SKM-1 treated with dmso at 0.1 percent for 144 hours (cell line): ENCODE measurements around the gene UNC93A.
"Not testable (repeated sequence)": the region's sequence is repeated elsewhere in the genome, so short reads cannot be mapped to it uniquely, and the experiment has no call there.

Source experiments
- DNase-seq: peaks from one replicate; lab custom pipeline; 2025; ENCODE audit not compliant: unreplicated experiment; lab: John Stamatoyannopoulos, UW

Gene UNC93A

GRCh38 chr6:167290786-167291622 lies at the start of gene UNC93A:
Gene UNC93A (plus strand): TSS chr6:167291315. CDS start chr6:167291490, 175 bp downstream.
- no peak for DNase-seq

- not testable (repeated sequence) for DNase-seq
Observed at GRCh38 chr6:167241321-167242134, 49.6 kb upstream of the UNC93A start.

- not testable (repeated sequence) for DNase-seq
Observed at GRCh38 chr6:167242135-167242506, 49.0 kb upstream of the UNC93A start.

GRCh38 chr6:167242511-167243051 lies 48.5 kb upstream of the UNC93A start:
- DNase-seq: not testable (repeated sequence)

GRCh38 chr6:167244064-167244960 lies 46.8 kb upstream of the UNC93A start:
- DNase-seq: no peak

GRCh38 chr6:167244991-167245390 lies 46.1 kb upstream of the UNC93A start:
- no peak for DNase-seq

GRCh38 chr6:167245591-167245990 lies 45.5 kb upstream of the UNC93A start:
- no peak for DNase-seq

- DNase-seq: no peak
Observed at GRCh38 chr6:167247814-167248595, 43.1 kb upstream of the UNC93A start.

- DNase-seq: not testable (repeated sequence)
Observed at GRCh38 chr6:167248878-167249455, 42.1 kb upstream of the UNC93A start.

GRCh38 chr6:167252271-167252670 lies 38.8 kb upstream of the UNC93A start:
- no peak for DNase-seq

- DNase-seq: no peak
Observed at GRCh38 chr6:167255918-167256553, 35.1 kb upstream of the UNC93A start.

- DNase-seq: no peak
Observed at GRCh38 chr6:167258646-167259045, 32.5 kb upstream of the UNC93A start.

- not testable (repeated sequence) for DNase-seq
Observed at GRCh38 chr6:167266057-167266829, 24.9 kb upstream of the UNC93A start.

GRCh38 chr6:167266830-167267555 lies 24.1 kb upstream of the UNC93A start:
- DNase-seq: no peak

- not testable (repeated sequence) for DNase-seq
Observed at GRCh38 chr6:167267556-167267898, 23.6 kb upstream of the UNC93A start.

GRCh38 chr6:167267921-167268401 lies 23.2 kb upstream of the UNC93A start:
- no peak for DNase-seq

GRCh38 chr6:167268683-167269280 lies 22.3 kb upstream of the UNC93A start:
- no peak for DNase-seq
